ENCODE data around the gene NACC2. TPM values are rescaled to one million over a fixed set of nuclear protein-coding genes. Genes with fewer than 3 reads are reported as not detected.
A peak's percentile ranks its signal among the peaks of the same experiment; 100 is the strongest.

NACC2 gene
- polyA plus RNA-seq, 4 donors = 4.9 to 10.1 (median 8.0) TPM

DNA sequence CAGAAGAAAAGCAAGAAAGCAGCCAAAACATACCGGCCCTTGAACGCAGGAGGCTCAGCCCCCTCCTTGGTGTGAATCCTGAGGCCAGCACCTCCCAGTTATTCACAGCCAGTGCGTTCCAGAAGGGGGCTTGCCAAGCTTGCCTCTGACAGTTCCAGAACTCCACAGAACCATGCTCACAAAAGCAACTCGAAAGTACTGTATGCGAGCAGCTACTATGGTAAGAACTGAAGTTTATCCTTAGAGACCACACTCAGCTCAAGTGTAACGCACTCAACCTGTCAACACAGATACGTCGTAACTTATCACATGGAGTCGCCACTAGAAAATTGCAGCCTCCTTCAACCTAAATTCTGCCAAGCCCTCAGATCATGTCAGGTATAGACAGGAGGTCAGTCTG lies 135.3 kb downstream of the NACC2 start:
- H3K4me3 ChIP-seq (ENCODE audit: low read depth in 1 of 3, low read length in 3 of 3) = peak overlapping the region in 2 of 3 donors; percentile 83 to 89
- DNase-seq (no peak), FAIRE-seq (no peak)
- no peaks in the 10 kb centered on the region for H3K9me3 ChIP-seq (ENCODE audit: control insufficient read depth in 2 of 2, insufficient read depth in 1 of 2, low read depth in 1 of 2, low read length in 1 of 2)
- WGBS, 3 donors = 28 to 58% (median 43%) methylated on average over 9 of the region's 9 CpGs
- H3K36me3 ChIP-seq (ENCODE audit: control insufficient read depth in 3 of 3, insufficient read depth in 2 of 3, low read depth in 1 of 3, low read length in 3 of 3) = peaks cover under 1 to 11% (median 2%) of the 10 kb centered on the region in 3 donors
- no peaks in the 10 kb centered on the region for H3K27me3 ChIP-seq (ENCODE audit: control insufficient read depth in 3 of 3, insufficient read depth in 3 of 3, low read length in 3 of 3)
- H3K27ac ChIP-seq (ENCODE audit: low read depth in 1 of 3, low read length in 2 of 3) = no peak overlapping the region
- H3K4me1 ChIP-seq (ENCODE audit: control insufficient read depth in 3 of 3, insufficient read depth in 2 of 3, low read depth in 1 of 3, low read length in 2 of 3) = no peaks in the 10 kb centered on the region

DNA sequence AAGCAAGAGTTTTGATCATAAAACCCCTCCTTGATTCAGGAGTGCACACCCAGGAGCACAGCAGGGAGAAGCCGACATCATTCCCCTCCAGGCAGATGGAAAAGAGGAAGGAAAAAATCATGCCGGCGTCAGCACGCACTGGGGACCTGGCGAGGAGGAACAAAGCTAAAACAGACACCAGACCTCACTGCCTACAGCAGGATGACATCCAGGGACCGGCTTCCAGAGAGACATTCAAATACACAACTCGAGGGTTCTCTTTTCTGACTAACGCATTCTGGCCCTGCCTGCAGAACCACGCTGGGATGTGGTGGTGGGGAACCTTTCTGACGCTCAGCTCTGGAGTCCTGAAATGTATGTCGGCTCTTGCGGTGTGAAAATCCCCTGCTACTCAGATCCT lies 136.6 kb downstream of the NACC2 start:
- H3K27me3 ChIP-seq (ENCODE audit: control insufficient read depth in 3 of 3, insufficient read depth in 3 of 3, low read length in 3 of 3) = no peaks in the 10 kb centered on the region
- no peaks in the 10 kb centered on the region for H3K4me1 ChIP-seq (ENCODE audit: control insufficient read depth in 3 of 3, insufficient read depth in 2 of 3, low read depth in 1 of 3, low read length in 2 of 3)
- H3K9me3 ChIP-seq (ENCODE audit: control insufficient read depth in 2 of 2, insufficient read depth in 1 of 2, low read depth in 1 of 2, low read length in 1 of 2) = no peaks in the 10 kb centered on the region
- H3K4me3 ChIP-seq (ENCODE audit: low read depth in 1 of 3, low read length in 3 of 3) = no peak overlapping the region
- DNase-seq (no peak), FAIRE-seq (no peak)
- no peak overlapping the region for H3K27ac ChIP-seq (ENCODE audit: low read depth in 1 of 3, low read length in 2 of 3)
- WGBS, 3 donors = 84 to 93% (median 87%) methylated on average over 12 of the region's 12 CpGs
- peaks cover 3 to 21% (median 5%) of the 10 kb centered on the region in 3 donors for H3K36me3 ChIP-seq (ENCODE audit: control insufficient read depth in 3 of 3, insufficient read depth in 2 of 3, low read depth in 1 of 3, low read length in 3 of 3)

DNA sequence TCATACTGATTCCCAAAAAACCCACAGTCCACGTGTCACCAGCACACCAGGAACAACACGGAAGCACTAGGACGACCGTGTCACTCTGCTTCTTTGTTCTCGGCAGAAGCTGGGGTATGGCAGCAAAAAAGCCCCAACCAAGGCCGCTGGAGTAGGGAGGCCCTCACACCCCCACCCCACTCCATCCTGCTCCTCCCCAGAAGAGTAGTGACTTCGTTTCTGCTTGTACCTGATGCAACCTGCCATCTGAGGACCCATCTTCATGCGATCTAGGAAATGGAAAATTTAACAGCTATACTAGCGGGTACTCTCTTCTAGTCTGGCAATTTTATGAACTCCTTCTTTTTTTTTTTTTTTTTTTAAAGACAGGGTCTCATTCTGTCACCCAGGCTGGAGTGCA lies 137.7 kb downstream of the NACC2 start:
- no peak overlapping the region for H3K27ac ChIP-seq (ENCODE audit: low read depth in 1 of 3, low read length in 2 of 3)
- no peaks in the 10 kb centered on the region for H3K4me1 ChIP-seq (ENCODE audit: control insufficient read depth in 3 of 3, insufficient read depth in 2 of 3, low read depth in 1 of 3, low read length in 2 of 3)
- H3K27me3 ChIP-seq (ENCODE audit: control insufficient read depth in 3 of 3, insufficient read depth in 3 of 3, low read length in 3 of 3) = no peaks in the 10 kb centered on the region
- no peaks in the 10 kb centered on the region for H3K9me3 ChIP-seq (ENCODE audit: control insufficient read depth in 2 of 2, insufficient read depth in 1 of 2, low read depth in 1 of 2, low read length in 1 of 2)
- H3K36me3 ChIP-seq (ENCODE audit: control insufficient read depth in 3 of 3, insufficient read depth in 2 of 3, low read depth in 1 of 3, low read length in 3 of 3) = peaks cover 3 to 31% (median 5%) of the 10 kb centered on the region in 3 donors
- WGBS, 3 donors = 89 to 91% (median 90%) methylated on average over 9 of the region's 9 CpGs
- FAIRE-seq (no peak), DNase-seq (no peak)
- no peak overlapping the region for H3K4me3 ChIP-seq (ENCODE audit: low read depth in 1 of 3, low read length in 3 of 3)

DNA sequence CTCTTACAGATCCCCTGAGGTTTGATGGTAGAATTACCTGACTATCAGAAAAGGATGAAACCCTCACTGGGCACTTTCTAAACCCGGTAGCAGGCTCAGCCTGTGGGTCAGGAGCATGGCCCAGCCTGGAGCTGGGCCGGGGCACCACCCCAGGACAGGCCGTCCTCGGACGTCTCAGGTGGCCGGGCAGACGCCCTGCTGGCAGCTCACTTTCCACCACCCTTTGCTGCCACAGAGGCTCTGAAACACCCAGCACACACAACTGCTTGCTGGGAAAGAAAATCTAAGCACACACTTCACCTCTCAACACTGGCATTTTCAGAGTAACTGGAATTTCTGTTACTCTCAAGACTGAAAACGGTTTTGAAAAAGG lies 138.3 kb downstream of the NACC2 start:
- peaks cover 3 to 38% (median 9%) of the 10 kb centered on the region in 3 donors for H3K36me3 ChIP-seq (ENCODE audit: control insufficient read depth in 3 of 3, insufficient read depth in 2 of 3, low read depth in 1 of 3, low read length in 3 of 3)
- no peaks in the 10 kb centered on the region for H3K27me3 ChIP-seq (ENCODE audit: control insufficient read depth in 3 of 3, insufficient read depth in 3 of 3, low read length in 3 of 3)
- no peaks in the 10 kb centered on the region for H3K4me1 ChIP-seq (ENCODE audit: control insufficient read depth in 3 of 3, insufficient read depth in 2 of 3, low read depth in 1 of 3, low read length in 2 of 3)
- H3K4me3 ChIP-seq (ENCODE audit: low read depth in 1 of 3, low read length in 3 of 3) = no peak overlapping the region
- WGBS, 3 donors = 93 to 97% (median 94%) methylated on average over 8 of the region's 8 CpGs
- no peaks in the 10 kb centered on the region for H3K9me3 ChIP-seq (ENCODE audit: control insufficient read depth in 2 of 2, insufficient read depth in 1 of 2, low read depth in 1 of 2, low read length in 1 of 2)
- no peak overlapping the region for H3K27ac ChIP-seq (ENCODE audit: low read depth in 1 of 3, low read length in 2 of 3)
- FAIRE-seq = no peak
- DNase-seq = no peak

Other genes with a start within 250 kb of the NACC2 start
- gene CAMSAP1, start 187.7 kb downstream of the NACC2 start, polyA plus RNA-seq = 1 to 10 TPM; 1.6 to 6.7 (median 3.2) TPM
- gene UBAC1, start 133.9 kb downstream of the NACC2 start, polyA plus RNA-seq = 10 to 100 TPM; 19.9 to 78.5 (median 63.3) TPM
- 10 to 100 TPM; 21.2 to 43.9 (median 32.2) TPM for gene TMEM250, start 23.6 kb upstream of the NACC2 start, polyA plus RNA-seq
- gene LHX3, start 109.8 kb upstream of the NACC2 start, polyA plus RNA-seq = not detected
- 10 to 100 TPM in 1 of 4 donors, 1 to 10 TPM in 3; 1.4 to 11.0 (median 4.3) TPM for gene QSOX2, start 150.5 kb upstream of the NACC2 start, polyA plus RNA-seq
- gene CCDC187, start 208.8 kb upstream of the NACC2 start, polyA plus RNA-seq = 1 to 10 TPM in 1 of 4 donors, under 1 TPM in 1, not detected in 2; 0.01 to 2.7 TPM
- gene GPSM1, start 232.2 kb upstream of the NACC2 start, polyA plus RNA-seq = 10 to 100 TPM in 1 of 4 donors, 1 to 10 TPM in 3; 1.1 to 40.9 (median 2.9) TPM